Measurements from ENCODE around the gene FOXL1. TPM values are rescaled to one million over a fixed set of nuclear protein-coding genes. Genes with fewer than 3 reads are reported as not detected.

FOXL1 gene
- total RNA-seq, 1 donor from 2014 or later, result 0.98 TPM

GRCh38 chr16:86597880-86598606 is 19.7 kb downstream of the FOXL1 start:
- no peak for DNase-seq (ENCODE audit: extremely low spot score in 2 of 2)
- no peaks in the 10 kb centered on the region for H3K36me3 ChIP-seq

DNA sequence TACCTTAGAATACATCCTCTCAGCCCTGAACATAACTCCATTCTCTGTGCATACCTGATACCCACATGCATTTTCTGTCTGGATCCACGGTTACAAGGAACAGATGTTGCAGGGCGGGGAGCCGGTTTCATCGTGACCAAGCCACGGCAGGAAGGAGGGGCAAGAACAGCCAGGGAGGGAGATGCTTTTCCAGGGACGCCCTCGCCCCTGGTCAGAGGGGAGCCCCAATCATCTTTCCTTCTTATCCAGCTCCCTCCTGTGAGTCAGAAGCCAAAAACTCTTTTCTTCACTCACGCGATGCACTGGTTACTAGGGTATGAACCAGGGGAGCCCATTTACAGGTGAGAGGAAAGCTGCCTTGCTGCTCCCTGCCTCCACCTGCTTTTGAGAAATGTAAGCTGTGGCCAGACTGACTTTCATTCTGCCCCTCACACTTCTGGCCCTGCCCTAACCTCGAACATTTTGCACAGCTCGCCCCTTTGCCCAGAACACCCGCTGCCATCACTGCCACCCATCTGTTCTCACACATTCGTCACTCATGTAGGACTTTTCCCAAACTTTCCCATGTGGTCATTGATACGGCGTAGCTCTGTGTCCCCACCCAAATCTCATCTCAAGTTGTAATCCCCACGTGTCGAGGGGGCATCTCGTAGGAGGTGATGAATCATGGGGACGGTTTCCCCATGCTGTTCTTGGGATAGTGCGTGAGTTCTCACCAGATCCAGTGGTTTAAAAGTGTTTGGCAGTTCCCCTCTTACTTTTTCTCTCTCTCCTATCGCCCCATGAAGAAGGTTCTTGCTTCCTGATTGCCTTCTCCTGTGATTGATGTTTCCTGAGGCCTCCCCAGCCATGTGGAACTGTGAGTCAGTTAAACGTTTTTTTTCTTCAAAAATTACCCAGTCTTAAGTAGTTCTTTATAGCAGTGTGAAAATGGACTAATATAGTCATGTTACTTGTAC is 20.5 kb downstream of the FOXL1 start:
- Histone ChIP-seq H3K9me3 (no peaks in the 10 kb centered on the region), H3K27me3 (no peaks in the 10 kb centered on the region), H3K4me3 (no peak overlapping the region), H3K27ac (no peak overlapping the region), H3K36me3 (no peaks in the 10 kb centered on the region), H3K4me1 (no peaks in the 10 kb centered on the region)
- DNase-seq (ENCODE audit: extremely low spot score in 2 of 2), result no peak
- intact Hi-C loops (cut with DNase I), result no loop called here
- no peak for TF ChIP-seq POLR2AphosphoS5 (IDR thresholded peaks at IDR 0.05; ENCODE audit: insufficient read depth in 1 of 2, low read depth in 1 of 2)
- TF ChIP-seq CTCF (IDR thresholded peaks at IDR 0.05), result no peak
- TF ChIP-seq POLR2A (IDR thresholded peaks at IDR 0.05), result no peak

More at GRCh38 chr16:86597880-86598606, 19.7 kb downstream of the FOXL1 start:
- TF ChIP-seq CTCF (IDR thresholded peaks at IDR 0.05) (no peak), POLR2A (IDR thresholded peaks at IDR 0.05) (no peak), POLR2AphosphoS5 (IDR thresholded peaks at IDR 0.05; ENCODE audit: insufficient read depth in 1 of 2, low read depth in 1 of 2) (no peak)
- Histone ChIP-seq H3K4me1 (no peaks in the 10 kb centered on the region), H3K27me3 (no peaks in the 10 kb centered on the region), H3K27ac (no peak overlapping the region), H3K9me3 (no peaks in the 10 kb centered on the region), H3K4me3 (no peak overlapping the region)
- intact Hi-C loops (cut with DNase I), result no loop called here

GRCh38 chr16:86601356-86601755 is 23.0 kb downstream of the FOXL1 start:
- H3K36me3 ChIP-seq, result no peaks in the 10 kb centered on the region
- no peak overlapping the region for H3K4me3 ChIP-seq
- TF ChIP-seq CTCF (IDR thresholded peaks at IDR 0.05) (no peak), POLR2A (IDR thresholded peaks at IDR 0.05) (no peak), POLR2AphosphoS5 (IDR thresholded peaks at IDR 0.05; ENCODE audit: insufficient read depth in 1 of 2, low read depth in 1 of 2) (no peak)
- H3K9me3 ChIP-seq, result no peaks in the 10 kb centered on the region
- no peak for DNase-seq (ENCODE audit: extremely low spot score in 2 of 2)
- H3K4me1 ChIP-seq, result no peaks in the 10 kb centered on the region
- no peak overlapping the region for H3K27ac ChIP-seq
- intact Hi-C loops (cut with DNase I), result no loop called here
- H3K27me3 ChIP-seq, result no peaks in the 10 kb centered on the region

DNA sequence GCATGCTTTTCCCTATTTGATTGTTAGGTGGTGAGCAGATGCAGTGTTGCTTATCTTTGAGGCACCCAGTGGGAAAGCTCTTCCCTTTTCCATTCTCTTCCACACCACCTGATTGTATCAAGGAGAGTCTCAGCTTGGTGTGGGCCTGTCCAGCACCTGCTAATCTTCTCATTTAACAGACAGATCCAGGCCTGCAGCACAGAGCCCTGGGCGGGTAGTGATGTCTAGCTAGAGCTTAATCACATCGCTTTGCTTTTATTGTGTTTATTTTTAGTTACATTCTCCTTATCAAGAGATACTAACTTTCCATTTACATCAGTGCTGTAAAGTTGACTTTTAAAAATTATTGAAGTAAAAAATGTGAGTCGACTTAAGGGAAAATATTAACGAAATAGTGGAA is 24.2 kb downstream of the FOXL1 start:
- Histone ChIP-seq H3K36me3 (no peaks in the 10 kb centered on the region), H3K27me3 (no peaks in the 10 kb centered on the region), H3K9me3 (no peaks in the 10 kb centered on the region), H3K4me1 (no peaks in the 10 kb centered on the region), H3K27ac (no peak overlapping the region), H3K4me3 (no peak overlapping the region)
- DNase-seq (ENCODE audit: extremely low spot score in 2 of 2), result no peak
- intact Hi-C loops (cut with DNase I), result no loop called here
- TF ChIP-seq POLR2AphosphoS5 (IDR thresholded peaks at IDR 0.05; ENCODE audit: insufficient read depth in 1 of 2, low read depth in 1 of 2) (no peak), POLR2A (IDR thresholded peaks at IDR 0.05) (no peak), CTCF (IDR thresholded peaks at IDR 0.05) (no peak)
